ENCODE measurements around the gene SPATA2. TPM values are rescaled to one million over a fixed set of nuclear protein-coding genes. Genes with fewer than 3 reads are reported as not detected.
"Not testable (repeated sequence)": the region's sequence is repeated elsewhere in the genome, so short reads cannot be mapped to it uniquely, and the experiment has no call there.

Gene SPATA2, protein sequence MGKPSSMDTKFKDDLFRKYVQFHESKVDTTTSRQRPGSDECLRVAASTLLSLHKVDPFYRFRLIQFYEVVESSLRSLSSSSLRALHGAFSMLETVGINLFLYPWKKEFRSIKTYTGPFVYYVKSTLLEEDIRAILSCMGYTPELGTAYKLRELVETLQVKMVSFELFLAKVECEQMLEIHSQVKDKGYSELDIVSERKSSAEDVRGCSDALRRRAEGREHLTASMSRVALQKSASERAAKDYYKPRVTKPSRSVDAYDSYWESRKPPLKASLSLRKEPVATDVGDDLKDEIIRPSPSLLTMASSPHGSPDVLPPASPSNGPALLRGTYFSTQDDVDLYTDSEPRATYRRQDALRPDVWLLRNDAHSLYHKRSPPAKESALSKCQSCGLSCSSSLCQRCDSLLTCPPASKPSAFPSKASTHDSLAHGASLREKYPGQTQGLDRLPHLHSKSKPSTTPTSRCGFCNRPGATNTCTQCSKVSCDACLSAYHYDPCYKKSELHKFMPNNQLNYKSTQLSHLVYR
- 8.0 TPM for total RNA-seq
- long read RNA-seq, full-length matches to known transcripts = 11 of 14 reads
- long read RNA-seq, partial matches to known transcripts = 0 of 14 reads
- long read RNA-seq, other reads (novel, unspliced or antisense) = 3 of 14 reads

DNA sequence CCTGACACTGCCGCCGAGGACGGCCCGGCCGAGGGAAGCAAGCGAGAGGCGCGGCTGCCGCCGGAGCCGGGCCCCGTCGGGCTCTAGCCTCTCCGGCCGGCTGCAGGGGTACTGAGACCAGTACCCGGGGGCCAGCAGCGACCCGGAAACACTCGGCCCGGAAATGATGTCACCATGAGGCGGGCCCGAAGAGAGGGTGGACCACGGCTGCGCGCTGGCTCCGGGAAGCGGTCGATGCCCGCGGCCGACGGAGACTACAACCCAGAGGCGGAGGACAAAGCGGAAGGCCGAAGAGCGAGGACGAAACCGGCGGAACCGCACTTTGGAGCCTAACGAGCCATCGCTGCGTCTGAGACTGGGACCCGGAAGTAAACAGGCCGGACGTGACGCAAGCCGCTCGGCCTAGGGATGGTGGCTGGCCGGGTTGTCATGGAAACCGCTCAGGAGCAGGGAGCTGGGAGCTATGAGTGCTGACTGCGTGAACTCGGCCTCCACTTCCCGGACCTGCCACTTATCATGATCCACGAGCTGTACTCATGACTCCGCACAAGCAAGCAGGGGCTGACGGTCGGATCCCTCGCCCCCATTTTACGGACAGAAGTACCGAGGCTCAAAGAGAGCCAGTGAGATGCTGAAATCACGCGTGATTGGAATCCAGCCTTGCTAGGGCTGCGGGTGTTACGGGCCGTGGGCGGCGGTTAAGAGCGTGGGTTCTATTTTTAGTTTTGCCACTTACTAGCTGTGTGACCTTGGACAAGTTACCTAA, at the start of gene SPATA2:
SPATA2 (minus strand) TSS at position 150 of the 766 bp plus-strand sequence. CDS start 7,039 bp downstream, outside the sequence.
- ATAC-seq (peak; percentile 94), DNase-seq (ENCODE audit: missing footprints) (peak; percentile 99)
- intact Hi-C loops (cut with DNase I) = loop anchor here (5.0 kb wide), 1 partner anchor 303 kb away; no protein-coding TSS in a partner anchor

DNA sequence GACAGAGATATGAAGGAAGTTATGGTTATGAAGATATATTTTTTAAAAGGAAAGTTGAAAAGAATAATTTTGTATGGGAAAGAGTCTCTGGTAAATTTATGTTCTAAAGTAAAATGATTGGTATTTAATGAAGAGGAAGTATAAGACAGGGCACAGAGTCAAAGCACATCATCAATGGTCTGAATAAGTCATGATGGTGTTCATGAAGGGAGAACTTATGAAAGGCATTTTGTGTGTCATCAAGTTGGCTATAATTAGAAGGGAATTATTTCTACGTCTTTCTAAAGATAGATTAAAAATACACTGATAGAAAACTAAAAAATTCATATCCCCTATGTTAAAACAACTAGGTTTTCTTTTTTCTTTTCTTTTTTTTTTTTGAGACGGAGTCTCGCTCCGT, 46.1 kb upstream of the SPATA2 start:
- intact Hi-C loops (cut with DNase I) = no loop called here
- no peak for DNase-seq (ENCODE audit: missing footprints)
- ATAC-seq = no peak

DNA sequence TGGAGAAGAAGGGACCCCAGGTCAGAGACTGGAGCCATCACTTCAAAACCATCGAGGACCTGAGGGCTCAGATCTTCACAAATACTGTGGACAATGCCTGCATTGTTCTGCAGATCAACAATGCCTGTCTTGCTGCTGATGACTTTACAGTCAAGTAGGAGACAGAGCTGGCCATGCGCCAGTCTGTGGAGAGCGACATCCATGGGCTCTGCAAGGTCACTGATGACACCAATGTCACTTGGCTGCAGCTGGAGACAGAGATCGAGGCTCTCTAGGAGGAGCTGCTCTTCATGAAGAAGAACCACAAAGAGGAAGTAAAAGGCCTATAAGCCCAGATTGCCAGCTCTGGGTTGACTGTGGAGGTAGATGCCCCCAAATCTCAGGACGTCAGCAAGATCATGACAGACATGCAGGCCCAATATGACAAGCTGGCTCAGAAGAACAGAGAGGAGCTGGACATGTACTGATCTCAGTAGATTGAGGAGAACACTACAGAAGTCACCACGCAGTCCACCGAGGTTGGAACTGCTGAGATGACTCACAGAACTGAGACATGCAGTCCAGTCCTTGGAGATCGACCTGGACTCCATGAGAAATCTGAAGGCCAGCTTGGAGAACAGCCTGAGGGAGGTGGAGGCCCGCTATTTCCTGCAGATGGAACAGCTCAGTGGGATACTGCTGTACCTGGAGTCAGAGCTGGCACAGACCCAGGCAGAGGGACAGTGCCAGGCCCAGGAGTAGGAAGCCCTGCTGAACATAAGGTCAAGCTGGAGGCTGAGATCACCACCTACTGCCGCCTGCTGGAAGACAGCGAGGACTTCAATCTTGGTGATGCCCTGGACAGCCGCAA, 42.0 kb upstream of the SPATA2 start:
- peak; percentile 83 for DNase-seq (ENCODE audit: missing footprints)
- intact Hi-C loops (cut with DNase I); ATAC-seq: not testable (repeated sequence)

DNA sequence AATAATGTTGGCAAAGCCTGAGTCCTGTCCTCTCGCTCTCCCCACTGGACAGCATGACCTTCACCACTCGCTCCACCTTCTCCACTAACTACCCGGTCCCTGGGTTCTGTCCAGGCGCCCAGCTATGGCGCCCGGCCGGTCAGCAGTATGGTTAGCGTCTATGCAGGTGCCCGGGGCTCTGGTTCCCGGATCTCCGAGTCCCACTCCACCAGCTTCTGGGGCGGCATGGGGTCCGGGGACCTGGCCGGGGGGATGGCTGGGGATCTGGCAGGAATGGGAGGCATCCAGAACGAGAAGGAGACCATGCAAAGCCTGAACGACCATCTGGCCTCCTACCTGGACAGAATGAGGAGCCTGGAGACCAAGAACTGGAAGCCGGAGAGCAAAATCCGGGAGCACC, 41.4 kb upstream of the SPATA2 start:
- DNase-seq (ENCODE audit: missing footprints) (no peak), ATAC-seq (no peak)
- intact Hi-C loops (cut with DNase I) = no loop called here

DNA sequence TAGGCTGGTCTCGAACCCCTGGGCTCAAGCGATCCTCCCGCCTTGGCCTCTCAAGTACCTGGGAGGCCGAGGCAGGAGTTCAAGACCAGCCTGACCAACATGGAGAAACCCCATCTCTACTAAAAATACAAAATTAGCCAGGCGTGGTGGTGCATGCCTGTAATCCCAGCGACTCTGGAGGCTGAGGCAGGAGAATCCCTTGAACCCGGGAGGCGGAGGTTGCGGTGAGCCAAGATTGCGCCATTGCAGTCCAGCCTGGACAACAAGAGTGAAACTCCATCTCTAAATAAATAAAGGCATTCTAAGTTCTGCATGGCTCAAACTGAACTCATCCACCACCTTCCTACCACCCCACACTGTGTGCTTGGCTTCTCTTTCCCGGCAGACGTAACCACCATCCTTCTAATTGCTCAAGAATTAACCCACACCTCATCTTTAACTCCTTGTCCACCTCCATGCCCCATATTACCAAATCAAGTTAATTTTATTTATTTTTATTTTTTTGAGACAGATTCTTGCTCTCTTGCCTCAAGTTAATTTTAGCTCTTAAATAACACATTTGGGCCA, 40.6 kb upstream of the SPATA2 start:
- DNase-seq (ENCODE audit: missing footprints); ATAC-seq; intact Hi-C loops (cut with DNase I): not testable (repeated sequence)

DNA sequence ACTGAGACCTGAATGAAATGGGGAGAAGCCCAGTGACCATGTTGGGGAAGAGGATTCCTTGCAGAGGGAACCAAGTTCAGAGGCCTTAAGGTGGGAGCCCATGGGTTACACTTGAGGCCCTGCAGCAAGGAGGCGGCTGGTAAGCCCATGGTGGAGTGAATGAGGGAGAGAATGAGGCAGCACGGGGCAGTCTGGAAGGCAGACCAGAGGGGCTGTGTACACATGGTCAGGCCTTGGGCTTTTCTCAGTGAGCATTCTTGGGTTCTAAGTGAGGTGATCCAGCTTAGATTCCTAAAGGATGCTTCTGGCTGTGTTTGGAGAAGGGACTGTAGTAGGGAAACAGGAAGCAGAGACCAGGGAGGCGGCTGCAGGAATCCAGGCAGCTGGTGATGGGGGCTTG, 39.8 kb upstream of the SPATA2 start:
- ATAC-seq (no peak), DNase-seq (ENCODE audit: missing footprints) (no peak)
- intact Hi-C loops (cut with DNase I) = no loop called here

DNA sequence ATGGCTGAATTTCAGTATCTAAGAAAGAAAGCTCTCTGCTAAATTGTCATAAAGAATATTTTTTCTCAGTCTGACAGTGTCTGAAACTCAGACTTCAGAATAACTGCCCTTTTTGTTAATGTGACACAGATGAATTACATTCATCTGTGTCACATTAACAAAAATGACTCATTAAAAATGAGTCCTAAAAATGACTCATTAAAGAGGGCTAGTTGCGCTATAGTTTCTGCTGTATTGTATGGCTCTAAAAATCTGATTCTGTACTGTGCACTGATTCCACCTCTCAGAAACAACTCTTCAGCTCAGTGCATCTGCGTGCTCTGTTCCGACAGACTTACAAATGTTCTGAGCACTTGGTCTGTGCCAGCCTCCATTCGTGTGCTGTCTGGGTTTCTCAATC, 35.8 kb upstream of the SPATA2 start:
- intact Hi-C loops (cut with DNase I) = no loop called here
- DNase-seq (ENCODE audit: missing footprints) = no peak
- no peak for ATAC-seq

DNA sequence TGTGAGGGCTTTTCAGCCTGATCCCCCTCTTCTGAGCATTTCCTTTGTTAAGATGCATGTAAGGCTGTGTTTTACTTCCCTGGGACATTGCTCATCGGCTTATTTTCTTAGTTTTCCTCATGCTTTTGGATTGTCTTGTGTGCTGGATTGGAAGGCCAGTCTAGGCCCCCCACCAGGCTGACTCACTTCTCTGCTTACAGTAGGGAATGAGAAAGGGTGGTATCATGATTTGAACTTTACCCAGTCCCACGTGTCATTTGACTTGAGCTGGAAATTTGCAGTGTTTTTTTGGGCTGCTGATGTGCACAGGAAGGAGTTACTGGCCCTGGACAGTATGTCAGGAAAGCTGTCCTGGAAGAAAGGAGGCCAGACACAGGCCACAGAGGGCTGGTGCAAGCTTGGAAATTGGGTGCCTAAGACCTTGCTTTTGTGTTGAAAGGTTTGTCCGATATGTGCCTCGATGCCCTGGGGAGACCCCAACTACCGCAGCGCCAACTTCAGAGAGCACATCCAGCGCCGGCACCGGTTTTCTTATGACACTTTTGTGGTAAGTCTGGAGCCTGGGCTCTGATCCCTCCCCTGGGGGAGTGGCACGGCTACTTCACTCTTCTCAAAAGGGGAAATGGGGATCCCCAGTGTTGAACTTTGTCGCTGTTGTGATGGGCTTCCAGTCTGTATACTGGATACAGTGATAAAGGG, 33.6 kb upstream of the SPATA2 start:
- intact Hi-C loops (cut with DNase I) = no loop called here
- ATAC-seq = no peak
- DNase-seq (ENCODE audit: missing footprints) = no peak

DNA sequence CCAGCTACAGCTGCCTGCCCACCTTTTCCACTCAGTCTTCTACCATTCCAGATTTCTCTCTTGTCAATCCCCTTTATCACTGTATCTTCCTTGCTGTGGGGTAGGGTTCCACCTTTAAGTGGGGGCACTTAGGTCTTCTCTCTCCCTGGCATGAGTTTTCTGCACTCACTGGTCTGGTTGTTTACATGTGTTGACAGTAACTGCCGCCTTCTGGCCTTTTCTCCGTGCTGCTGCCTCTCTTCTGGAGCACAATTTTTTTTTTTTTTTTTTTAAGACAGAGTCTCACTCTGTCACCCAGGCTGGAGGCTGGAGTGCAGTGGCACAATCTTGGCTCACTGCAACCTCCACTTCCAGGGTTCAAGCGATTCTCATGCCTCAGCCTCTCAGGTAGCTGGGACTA, 32.8 kb upstream of the SPATA2 start:
- intact Hi-C loops (cut with DNase I) = no loop called here
- ATAC-seq (no peak), DNase-seq (ENCODE audit: missing footprints) (no peak)

DNA sequence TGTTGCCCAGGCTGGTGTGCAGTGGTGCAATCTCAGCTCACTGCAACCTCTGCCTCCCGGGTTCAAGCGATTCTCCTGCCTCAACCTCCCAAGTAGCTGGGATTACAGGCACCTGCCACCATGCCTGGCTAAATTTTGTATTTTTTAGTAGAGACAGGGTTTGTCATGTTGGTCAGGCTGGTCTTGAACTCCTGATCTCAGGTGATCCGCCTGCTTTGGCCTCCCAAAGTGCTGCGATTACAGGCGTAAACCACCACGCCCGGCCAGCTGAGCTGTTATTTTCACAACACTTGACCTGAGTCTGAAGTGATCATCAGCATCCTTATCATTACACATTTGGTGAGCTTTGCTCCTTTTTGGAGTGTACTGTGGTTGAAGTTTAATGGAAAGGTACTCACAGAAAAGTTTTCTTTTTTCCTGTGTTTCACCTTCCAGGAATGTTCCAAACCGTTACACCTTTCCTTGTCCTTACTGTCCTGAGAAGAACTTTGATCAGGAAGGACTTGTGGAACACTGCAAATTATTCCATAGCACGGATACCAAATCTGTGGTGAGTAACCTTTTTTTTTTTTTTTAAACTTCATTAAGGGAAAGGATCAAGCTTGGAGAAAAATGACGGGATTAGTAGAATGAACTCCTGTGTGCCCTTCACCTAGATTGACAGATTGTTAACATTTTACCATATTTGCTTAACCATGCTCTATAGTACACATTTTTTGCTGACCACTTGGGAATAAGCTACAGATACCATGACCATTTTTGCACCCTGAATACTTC, 30.6 kb upstream of the SPATA2 start:
- no peak for DNase-seq (ENCODE audit: missing footprints)
- intact Hi-C loops (cut with DNase I) = no loop called here
- no peak for ATAC-seq

DNA sequence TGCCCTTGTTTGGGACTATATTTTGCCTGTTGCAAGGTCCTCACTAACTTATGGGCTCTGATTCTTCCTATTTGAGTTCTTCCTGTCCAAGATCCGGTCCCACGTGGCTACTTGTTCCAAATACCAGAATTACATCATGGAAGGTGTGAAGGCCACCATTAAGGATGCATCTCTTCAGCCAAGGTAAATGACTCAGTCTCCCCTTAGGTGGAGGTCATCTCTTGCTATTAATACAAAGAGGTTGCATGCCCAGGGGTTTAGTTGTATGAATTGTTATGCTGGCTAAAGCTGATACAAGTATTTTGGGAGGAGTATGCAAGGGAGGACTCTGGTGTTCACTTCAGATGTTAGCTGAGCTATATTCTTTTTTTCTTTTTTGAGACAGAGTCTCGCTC, 30.0 kb upstream of the SPATA2 start:
- no peak for DNase-seq (ENCODE audit: missing footprints)
- ATAC-seq = no peak
- intact Hi-C loops (cut with DNase I) = no loop called here

DNA sequence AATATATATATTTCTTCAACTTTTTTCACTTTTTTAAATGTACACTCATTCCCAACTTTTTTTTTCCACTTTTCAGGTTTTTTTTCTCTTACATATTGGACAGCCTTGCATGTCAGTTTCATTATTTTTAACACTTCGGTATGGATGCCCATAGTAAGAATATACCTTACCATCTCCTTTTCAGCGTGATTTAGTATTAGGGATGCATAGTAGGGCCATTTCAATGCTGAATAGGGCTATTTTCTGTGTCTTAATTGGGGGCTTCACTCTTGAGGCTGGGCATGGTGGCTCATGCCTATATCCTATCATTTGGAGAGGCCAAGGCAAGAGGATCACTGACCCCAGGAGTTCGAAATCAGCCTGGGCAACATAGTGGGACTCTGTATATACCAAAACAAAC, 27.6 kb upstream of the SPATA2 start:
- intact Hi-C loops (cut with DNase I) = no loop called here
- DNase-seq (ENCODE audit: missing footprints) = no peak
- no peak for ATAC-seq

DNA sequence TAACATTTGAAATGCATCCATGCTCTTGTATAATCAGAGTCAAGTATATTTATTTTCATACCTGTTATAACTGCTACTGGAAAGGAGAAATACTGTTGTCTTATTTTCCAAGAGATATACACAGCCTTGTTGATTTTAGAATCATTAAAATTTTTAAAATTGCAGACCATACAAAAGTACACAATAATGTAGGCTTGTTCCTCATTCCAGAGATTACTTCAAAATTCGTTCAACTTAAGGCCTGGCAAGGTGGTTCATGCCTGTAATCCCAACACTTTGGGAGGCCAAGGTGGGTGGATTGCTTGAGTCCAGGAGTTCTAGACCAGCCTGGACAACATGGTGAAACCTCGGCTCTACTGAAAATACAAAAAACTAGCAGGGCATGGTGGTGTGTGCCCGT, 27.0 kb upstream of the SPATA2 start:
- no peak for ATAC-seq
- DNase-seq (ENCODE audit: missing footprints) = no peak
- intact Hi-C loops (cut with DNase I) = no loop called here

DNA sequence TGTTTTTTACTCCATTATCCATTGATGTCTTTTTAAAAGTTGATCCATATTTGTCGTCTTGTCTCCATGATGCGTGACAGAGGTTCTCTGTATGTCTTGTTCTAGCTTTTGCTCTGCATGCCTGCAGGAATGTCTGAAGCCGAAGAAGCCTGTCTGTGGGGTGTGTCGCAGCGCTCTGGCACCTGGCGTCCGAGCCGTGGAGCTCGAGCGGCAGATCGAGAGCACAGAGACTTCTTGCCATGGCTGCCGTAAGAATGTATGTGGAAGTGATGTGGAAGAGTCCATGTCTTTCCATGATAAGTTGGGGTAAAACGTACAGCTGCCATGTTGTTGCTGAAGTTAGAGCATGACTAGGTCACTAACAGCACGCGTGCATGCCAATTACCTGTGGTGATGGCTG, 26.1 kb upstream of the SPATA2 start:
- DNase-seq (ENCODE audit: missing footprints) (no peak), ATAC-seq (no peak)
- intact Hi-C loops (cut with DNase I) = no loop called here

DNA sequence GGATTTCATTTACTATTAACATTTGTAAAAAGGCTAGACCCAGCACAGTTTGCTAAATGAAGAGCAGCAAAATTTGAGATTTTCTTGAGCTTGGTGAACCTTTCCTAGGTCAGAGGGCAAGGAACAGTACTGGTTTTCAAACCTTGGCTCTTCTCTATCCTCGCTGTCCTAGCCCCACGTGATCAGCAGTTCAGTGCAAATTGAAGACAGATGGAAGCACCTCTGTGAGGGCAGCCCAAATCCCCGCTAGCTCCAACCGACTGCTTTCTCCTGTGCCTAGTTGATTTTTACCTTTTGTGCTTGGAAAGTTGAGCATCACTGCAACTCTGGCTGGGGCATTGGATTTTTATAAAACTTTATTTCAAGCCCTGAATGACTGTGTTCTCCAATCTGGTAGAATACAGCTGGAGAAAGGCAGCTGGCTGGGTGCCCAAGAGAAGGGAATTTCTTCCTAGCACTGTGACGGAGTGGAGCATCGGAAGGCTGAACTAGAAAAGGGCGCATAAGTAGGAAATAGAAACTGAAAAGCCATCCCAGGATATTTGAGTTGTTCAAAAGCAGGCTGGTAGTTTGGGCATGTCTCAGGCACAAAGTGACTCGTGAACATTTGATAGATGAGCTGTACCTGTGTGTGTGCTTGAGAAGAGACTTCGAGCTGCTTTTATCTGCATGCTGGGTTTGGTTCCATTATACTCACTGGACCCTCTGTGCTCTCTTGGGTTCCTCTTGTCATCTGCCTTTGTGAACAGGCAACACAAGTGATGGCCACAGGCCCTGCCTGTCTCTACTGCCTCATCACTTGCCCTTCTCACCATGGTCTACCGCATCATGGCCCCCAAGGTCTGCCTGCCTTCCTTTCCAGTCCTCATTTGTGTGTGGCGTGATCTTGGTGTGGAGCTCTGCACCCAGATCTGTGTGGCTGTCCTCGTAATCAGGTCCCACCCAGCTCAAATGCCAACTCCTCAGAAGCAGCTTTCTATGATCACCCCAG, 23.1 kb upstream of the SPATA2 start:
- ATAC-seq (no peak), DNase-seq (ENCODE audit: missing footprints) (no peak)
- intact Hi-C loops (cut with DNase I) = no loop called here
